H9 (cell line): ENCODE results near the gene ERCC6L. TPM values are rescaled to one million over a fixed set of nuclear protein-coding genes. Genes with fewer than 3 reads are reported as not detected.
A peak's percentile ranks its signal among the peaks of the same experiment; 100 is the strongest.

Source experiments
- DNase-seq: peaks from one replicate; pipeline ENCODE4 v3.0.0-alpha.2; 2017
- H2AFZ ChIP-seq: one replicate; pipeline ENCODE4 v1.6.1; 2013; ENCODE audit warnings: mild to moderate bottlenecking, low read length, control low read depth, moderate library complexity
- H2AK5ac ChIP-seq: 2 replicates; pipeline ENCODE4 v1.6.1; 2013; ENCODE audit warnings: low read length, control low read depth, mixed read lengths; ENCODE audit not compliant: insufficient read length
- H2BK120ac ChIP-seq: one replicate; pipeline ENCODE4 v1.6.1; 2013; ENCODE audit warnings: low read depth, mild to moderate bottlenecking, low read length, control low read depth, inconsistent platforms; ENCODE audit not compliant: poor library complexity, severe bottlenecking
- H2BK12ac ChIP-seq: 2 replicates; pipeline ENCODE4 v1.6.1; 2013; ENCODE audit warnings: low read length, control low read depth, mixed read lengths, low read depth; ENCODE audit not compliant: insufficient read length
- H2BK15ac ChIP-seq: 2 replicates; pipeline ENCODE4 v1.6.1; 2013; ENCODE audit warnings: low read depth, low read length, control low read depth
- H2BK20ac ChIP-seq: one replicate; pipeline ENCODE4 v1.6.1; 2013; ENCODE audit warnings: low read depth, mild to moderate bottlenecking, low read length, control low read depth, inconsistent platforms; ENCODE audit not compliant: poor library complexity, severe bottlenecking
- H2BK5ac ChIP-seq: 2 replicates; pipeline ENCODE4 v1.6.1; 2013; ENCODE audit warnings: low read length, control low read depth, mixed read lengths; ENCODE audit not compliant: insufficient read length
- H3K14ac ChIP-seq: 2 replicates; pipeline ENCODE4 v1.6.1; 2013; ENCODE audit warnings: low read length, control low read depth; ENCODE audit not compliant: insufficient read depth
- H3K18ac ChIP-seq: 2 replicates; pipeline ENCODE4 v1.6.1; 2013; ENCODE audit warnings: low read depth, mild to moderate bottlenecking, mixed read lengths, low read length, control low read depth; ENCODE audit not compliant: insufficient read length
- H3K23ac ChIP-seq: 2 replicates; pipeline ENCODE4 v1.6.1; 2013; ENCODE audit warnings: low read length, control low read depth, mixed read lengths, low read depth; ENCODE audit not compliant: insufficient read length
- H3K23me2 ChIP-seq: 2 replicates; pipeline ENCODE4 v1.6.1; 2013; ENCODE audit warnings: low read depth, mild to moderate bottlenecking, mixed read lengths, low read length, control low read depth; ENCODE audit not compliant: insufficient read length, poor library complexity, severe bottlenecking
- H3K27ac ChIP-seq: 2 replicates; pipeline ENCODE4 v1.5.1; 2013; ENCODE audit warnings: low read length, control low read depth, mixed read lengths, low read depth; ENCODE audit not compliant: insufficient read length
- H3K27me3 ChIP-seq: 2 replicates; pipeline ENCODE4 v1.6.1; 2013; ENCODE audit warnings: low read length, control low read depth, inconsistent platforms; ENCODE audit not compliant: insufficient read depth
- H3K4ac ChIP-seq: 2 replicates; pipeline ENCODE4 v1.6.1; 2013; ENCODE audit warnings: low read depth, mild to moderate bottlenecking, control low read depth, inconsistent platforms, low read length, moderate library complexity
- H3K4me1 ChIP-seq: 2 replicates; pipeline ENCODE4 v1.6.1; 2013; ENCODE audit warnings: low read length, control low read depth, inconsistent platforms; ENCODE audit not compliant: insufficient read depth
- H3K4me2 ChIP-seq: 2 replicates; pipeline ENCODE4 v1.6.1; 2013; ENCODE audit warnings: low read length, control low read depth, mixed read lengths; ENCODE audit not compliant: insufficient read length, insufficient read depth
- H3K56ac ChIP-seq: 2 replicates; pipeline ENCODE4 v1.6.1; 2013; ENCODE audit warnings: low read depth, mild to moderate bottlenecking, mixed read lengths, low read length, control low read depth; ENCODE audit not compliant: insufficient read length
- H3K79me1 ChIP-seq: 2 replicates; pipeline ENCODE4 v1.6.1; 2013; ENCODE audit warnings: low read depth, mild to moderate bottlenecking, moderate library complexity, low read length, control low read depth, inconsistent platforms; ENCODE audit not compliant: insufficient read depth, poor library complexity, severe bottlenecking
- H3K79me2 ChIP-seq: 2 replicates; pipeline ENCODE4 v1.6.1; 2013; ENCODE audit warnings: low read length, control low read depth, inconsistent platforms; ENCODE audit not compliant: insufficient read depth
- H3K9ac ChIP-seq: 2 replicates; pipeline ENCODE4 v1.6.1; 2013; ENCODE audit warnings: low read length, control low read depth, mixed read lengths; ENCODE audit not compliant: insufficient read length; ENCODE audit errors: extremely low read depth
- H3K9me3 ChIP-seq: one replicate; pipeline ENCODE4 v1.6.1; 2013; ENCODE audit warnings: low read depth, low read length, inconsistent platforms; ENCODE audit not compliant: control insufficient read depth
- H3T11ph ChIP-seq: one replicate; pipeline ENCODE4 v1.6.1; 2013; ENCODE audit warnings: mild to moderate bottlenecking, low read length, control low read depth, inconsistent platforms
- H4K20me1 ChIP-seq: one replicate; pipeline ENCODE4 v1.6.1; 2013; ENCODE audit not compliant: control insufficient read depth, insufficient read length, insufficient read depth
- H4K5ac ChIP-seq: 2 replicates; pipeline ENCODE4 v1.6.1; 2013; ENCODE audit warnings: low read depth, mild to moderate bottlenecking, mixed read lengths, low read length, control low read depth; ENCODE audit not compliant: insufficient read length
- H4K8ac ChIP-seq: replicated peaks from 2 replicates; pipeline ENCODE4 v1.6.1; 2013; ENCODE audit warnings: low read length, control low read depth, mixed read lengths, low read depth; ENCODE audit not compliant: insufficient read length
- H4K91ac ChIP-seq: 2 replicates; pipeline ENCODE4 v1.6.1; 2013; ENCODE audit warnings: low read depth, mild to moderate bottlenecking, moderate library complexity, mixed read lengths, low read length, control low read depth; ENCODE audit not compliant: insufficient read length
- H3K27ac Mint-ChIP-seq, 3 experiments: 2 replicates in 2 of 3; 3 replicates in 1 of 3; pipeline ENCODE4 v1.8.0; 2020 to 2021; ENCODE audit warnings: mixed read lengths in 3 of 3, mild to moderate bottlenecking in 1 of 3, moderate library complexity in 1 of 3
- H3K27me3 Mint-ChIP-seq: 2 replicates; pipeline ENCODE4 v1.8.0; 2021; ENCODE audit warnings: low read depth, mild to moderate bottlenecking, moderate library complexity, mixed read lengths
- H3K36me3 Mint-ChIP-seq, 3 experiments: 2 replicates in 2 of 3; 3 replicates in 1 of 3; pipeline ENCODE4 v1.8.0; 2020 to 2021; ENCODE audit warnings: low read depth in 3 of 3, mixed read lengths in 3 of 3; ENCODE audit not compliant: insufficient read depth in 1 of 3
- H3K4me1 Mint-ChIP-seq, 2 experiments: 2 replicates each; pipeline ENCODE4 v1.8.0; 2020; ENCODE audit warnings: mixed read lengths in 2 of 2
- H3K4me3 Mint-ChIP-seq, 2 experiments: 2 replicates in 1 of 2; 3 replicates in 1 of 2; pipeline ENCODE4 v1.8.0; 2020 to 2021; ENCODE audit warnings: mild to moderate bottlenecking in 2 of 2, mixed read lengths in 2 of 2, moderate library complexity in 1 of 2
- H3K9me3 Mint-ChIP-seq, 2 experiments: 2 replicates in 1 of 2; 3 replicates in 1 of 2; pipeline ENCODE4 v1.8.0; 2020; ENCODE audit warnings: mild to moderate bottlenecking in 2 of 2, mixed read lengths in 2 of 2, moderate library complexity in 1 of 2
- CTCF ChIP-seq: fragments of 200-600 bp; sonication (generic); conservative IDR thresholded peaks from 3 replicates; pipeline ENCODE4 v1.8.0; 2021; ENCODE audit warnings: antibody characterized with exemption, mild to moderate bottlenecking
- WGBS: extraction: QIAGEN DNeasy Blood & Tissue Kit; methylation state at CpG from one replicate; pipeline ENCODE4 v1.1.7; 2013; ENCODE audit warnings: missing lambda C conversion rate, low lambda C conversion rate, mixed read lengths; ENCODE audit not compliant: insufficient read length; ENCODE audit errors: extremely low coverage; 5-methylcytosine and 5-hydroxymethylcytosine counted together
- total RNA-seq: library from RNA; stranded (reverse); gene quantifications from 2 replicates; pipeline ENCODE4 v1.2.1, GENCODE V29; 2021

The ERCC6L gene
- total RNA-seq, 1 experiment from 2014 or later = 18.1 TPM

- Histone ChIP-seq H3K27me3 (no peaks in the 10 kb centered on the region), H2AK5ac (no peak overlapping the region), H3K4me1 (peaks cover 2% of the 10 kb centered on the region; the same call in 1 of the 2 replicates), H3K23me2 (no peaks in the 10 kb centered on the region), H3K23ac (no peak overlapping the region), H4K91ac (no peak overlapping the region), H3K4ac (no peak overlapping the region), H3K79me2 (peaks cover 4% of the 10 kb centered on the region; the same call in 1 of the 2 replicates), H2AFZ (no peak overlapping the region), H3K79me1 (peaks cover 5% of the 10 kb centered on the region), H3K27ac (no peak overlapping the region), H2BK20ac (no peak overlapping the region), H2BK5ac (no peak overlapping the region), H3K14ac (no peak overlapping the region), H4K5ac (no peak overlapping the region), H2BK15ac (no peak overlapping the region), H3T11ph (no peak overlapping the region), H3K4me2 (no peak overlapping the region), H2BK12ac (no peak overlapping the region), H3K56ac (no peak overlapping the region), H4K8ac (no peak overlapping the region), H2BK120ac (no peak overlapping the region), H3K9ac (no peak overlapping the region), H4K20me1 (no peaks in the 10 kb centered on the region), H3K9me3 (no peaks in the 10 kb centered on the region), H3K18ac (no peak overlapping the region)
- H3K4me3 Mint-ChIP-seq = peak overlapping the region in 1 of 2 experiments; percentile 49; a peak in 1 of 5 replicates
- H3K27ac Mint-ChIP-seq = peak overlapping the region in 2 of 3 experiments; percentile 40 to 49; a peak in 3 of 7 replicates
- peaks cover 73 to 90% (median 84%) of the 10 kb centered on the region in 3 experiments for H3K36me3 Mint-ChIP-seq
- no peaks in the 10 kb centered on the region; a peak in 1 of 5 replicates for H3K9me3 Mint-ChIP-seq
- no peak for TF ChIP-seq CTCF
- no CpG with 5 or more reads among the region's 3 CpGs for WGBS
- peaks cover 31 to 35% of the 10 kb centered on the region in 2 experiments for H3K4me1 Mint-ChIP-seq
- no peaks in the 10 kb centered on the region for H3K27me3 Mint-ChIP-seq
- no peak for DNase-seq
Measured at GRCh38 chrX:72271812-72272211, 33.0 kb upstream of the ERCC6L start.
